Stomach (tissue), 9 donors: ENCODE measurements around the gene DIAPH3. TPM values are rescaled to one million over a fixed set of nuclear protein-coding genes. Genes with fewer than 3 reads are reported as not detected.

ENCODE experiments used
- DNase-seq, 2 donors: peaks; one replicate each; pipeline versions ENCODE4 v3.0.0 to v3.0.0-alpha.2; 2013 to 2019
- H3K27ac ChIP-seq, 5 donors: fragments of 200-600 bp in 4 of 5; sonication (generic) in 4 of 5; one replicate each; pipeline ENCODE4 v1.5.1; 2013 to 2019; ENCODE audit warnings: mild to moderate bottlenecking in 1 of 5, moderate library complexity in 1 of 5
- H3K27me3 ChIP-seq, 3 donors: fragments of 200-600 bp; sonication (generic); one replicate each; pipeline ENCODE4 v1.5.1; 2017 to 2019; ENCODE audit warnings: mixed run types in 1 of 3
- H3K36me3 ChIP-seq, 4 donors: fragments of 200-600 bp; sonication (generic); 1 replicate in 3 of 4; 2 replicates in 1 of 4; pipeline ENCODE4 v1.5.1; 2016 to 2019
- H3K4me1 ChIP-seq, 4 donors: fragments of 200-600 bp; sonication (generic); one replicate each; pipeline ENCODE4 v1.5.1; 2016 to 2019
- H3K4me3 ChIP-seq, 4 donors: fragments of 200-600 bp; sonication (generic) in 3 of 4; one replicate each; pipeline ENCODE4 v1.5.1; 2016 to 2019; ENCODE audit warnings: mild to moderate bottlenecking in 1 of 4
- H3K9me3 ChIP-seq, 4 donors: fragments of 200-600 bp; sonication (generic); one replicate each; pipeline ENCODE4 v1.5.1; 2016 to 2019
- CTCF ChIP-seq, 7 experiments: fragments of 450-650 bp in 4 of 7; fragments of 200-600 bp in 3 of 7; sonication (generic) in 3 of 7; IDR thresholded peaks; one replicate each; pipeline ENCODE4 v1.5.1; 2016 to 2019; ENCODE audit warnings: antibody characterized with exemption in 7 of 7, control low read depth in 2 of 7, mild to moderate bottlenecking in 1 of 7
- EP300 ChIP-seq: sonication (generic); formaldehyde crosslinking; IDR thresholded peaks from one replicate; pipeline ENCODE4 v1.6.1; 2017; ENCODE audit warnings: antibody characterized with exemption
- POLR2A ChIP-seq, 4 donors: fragments of 450-650 bp; IDR thresholded peaks; one replicate each; pipeline ENCODE4 v1.6.1; 2016; ENCODE audit warnings: antibody characterized with exemption in 4 of 4, control low read depth in 2 of 4, mild to moderate bottlenecking in 1 of 4, moderate library complexity in 1 of 4
- POLR2AphosphoS5 ChIP-seq, 3 donors: sonication (generic); formaldehyde crosslinking; IDR thresholded peaks; one replicate each; pipeline ENCODE4 v1.6.1; 2016; ENCODE audit warnings: antibody characterized with exemption in 3 of 3
- WGBS, 5 donors: extraction: QIAGEN DNeasy Blood & Tissue Kit in 3 of 5; methylation state at CpG; one replicate each; pipeline versions ENCODE4 v1.1.5 to v1.1.7; 2013 to 2018; 5-methylcytosine and 5-hydroxymethylcytosine counted together
- intact Hi-C: fragments of 100-400 bp; cut with DNase I; formaldehyde crosslinking; loops from one replicate; pipeline ENCODE4 v1.15.1; 2023; ENCODE audit warnings: low total_unique reads
- polyA plus RNA-seq, 3 donors: library from polyadenylated mRNA; stranded (reverse); fragments of 200-250 nt; gene quantifications; one replicate each; pipeline ENCODE4 v1.2.3, GENCODE V29; 2013
- total RNA-seq, 5 donors: library from RNA; depleted of rRNA; stranded (reverse); fragments of >200 nt; gene quantifications; one replicate each; pipeline versions ENCODE4 v1.1.0 to v1.2.3, GENCODE V29; 2014 to 2016
- donor health status: healthy with polysubstance abuse.
- donor health status: Bipolar disorder and iron deficiency.
- donor health status: healthy.

The DIAPH3 gene
- total and polyA plus RNA-seq, 8 donors = 2.5 to 12.1 (median 4.6) TPM

GRCh38 chr13:59863621-59864020 is 300.1 kb downstream of the DIAPH3 start:
- WGBS, 5 donors = 86 to 97% (median 92%) methylated on average over 1 of the region's 1 CpG
- Histone ChIP-seq H3K36me3 (no peaks in the 10 kb centered on the region), H3K9me3 (no peaks in the 10 kb centered on the region), H3K27ac (no peak overlapping the region), H3K4me1 (no peaks in the 10 kb centered on the region), H3K4me3 (no peak overlapping the region), H3K27me3 (no peaks in the 10 kb centered on the region)
- intact Hi-C loops = no loop called here
- TF ChIP-seq CTCF (IDR thresholded peaks at IDR 0.05) (no peak), POLR2AphosphoS5 (IDR thresholded peaks at IDR 0.05) (no peak)
- no peak for DNase-seq

- DNase-seq = no peak
- Histone ChIP-seq H3K4me3 (no peak overlapping the region), H3K4me1 (no peaks in the 10 kb centered on the region), H3K27me3 (no peaks in the 10 kb centered on the region), H3K36me3 (no peaks in the 10 kb centered on the region), H3K9me3 (no peaks in the 10 kb centered on the region), H3K27ac (no peak overlapping the region)
- intact Hi-C loops = no loop called here
- whole genome bisulfite sequencing, 5 donors = 91 to 93% (median 92%) methylated on average over 4 of the region's 4 CpGs
- no peak for TF ChIP-seq POLR2AphosphoS5 (IDR thresholded peaks at IDR 0.05)
- no peak for TF ChIP-seq CTCF (IDR thresholded peaks at IDR 0.05)
- no peak for TF ChIP-seq POLR2A (IDR thresholded peaks at IDR 0.05)
- TF ChIP-seq EP300 = no peak
These were observed 302.1 kb downstream of the DIAPH3 start for GRCh38 chr13:59861676-59862075.

DNA sequence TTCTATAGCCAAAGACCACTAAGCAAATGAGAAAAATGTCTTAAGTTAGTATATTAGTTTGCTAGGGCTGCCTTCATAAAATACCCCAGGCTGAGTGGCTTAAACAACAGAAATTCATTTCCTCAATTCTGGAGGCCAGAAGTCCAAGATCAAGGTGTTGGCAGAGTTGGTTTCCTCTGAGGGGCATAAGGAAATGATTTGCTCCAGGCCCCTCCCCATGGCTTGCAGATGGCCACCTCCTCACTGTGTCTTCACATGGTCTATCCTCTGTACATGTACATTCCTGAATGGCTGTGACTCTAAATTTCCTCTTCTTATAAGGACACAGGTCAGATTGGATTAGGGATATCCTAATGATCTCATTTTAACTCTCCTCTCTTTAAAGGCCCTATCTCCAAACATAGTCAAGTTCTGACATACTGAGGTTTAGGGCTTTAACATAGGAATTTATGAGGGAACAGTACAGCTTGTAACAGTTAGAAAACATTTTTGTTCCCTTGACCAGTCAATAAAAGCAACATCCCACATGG is 307.4 kb downstream of the DIAPH3 start:
- TF ChIP-seq POLR2A (IDR thresholded peaks at IDR 0.05) (no peak), EP300 (no peak), CTCF (IDR thresholded peaks at IDR 0.05) (no peak), POLR2AphosphoS5 (IDR thresholded peaks at IDR 0.05) (no peak)
- H3K9me3 ChIP-seq = no peaks in the 10 kb centered on the region
- no peaks in the 10 kb centered on the region for H3K36me3 ChIP-seq
- no peak for DNase-seq
- H3K27ac ChIP-seq = no peak overlapping the region
- H3K4me3 ChIP-seq = no peak overlapping the region
- intact Hi-C loops = no loop called here
- H3K4me1 ChIP-seq = no peaks in the 10 kb centered on the region
- no peaks in the 10 kb centered on the region for H3K27me3 ChIP-seq

- intact Hi-C loops = no loop called here
- no peak overlapping the region for H3K27ac ChIP-seq
- no peak overlapping the region for H3K4me3 ChIP-seq
- no peaks in the 10 kb centered on the region for H3K9me3 ChIP-seq
- no peak for TF ChIP-seq POLR2AphosphoS5 (IDR thresholded peaks at IDR 0.05)
- no peak for TF ChIP-seq POLR2A (IDR thresholded peaks at IDR 0.05)
- TF ChIP-seq EP300 = no peak
- no peak for TF ChIP-seq CTCF (IDR thresholded peaks at IDR 0.05)
- no peaks in the 10 kb centered on the region for H3K4me1 ChIP-seq
- no peaks in the 10 kb centered on the region for H3K36me3 ChIP-seq
- H3K27me3 ChIP-seq = no peaks in the 10 kb centered on the region
- no peak for DNase-seq
- 89 to 98% (median 90%) methylated on average over 2 of the region's 2 CpGs for WGBS, 5 donors
These were observed 316.7 kb downstream of the DIAPH3 start for GRCh38 chr13:59846845-59847620.
